SU-DHL-6 (cell line): ENCODE data around the gene TMEM94.

Experiments
- H2AFZ ChIP-seq: fragments of 200-600 bp; sonication (generic); 2 replicates; pipeline ENCODE4 v1.6.1; 2014; ENCODE audit warnings: low read depth, mild to moderate bottlenecking, moderate library complexity, mixed read lengths, antibody characterized with exemption, low read length; ENCODE audit not compliant: severe bottlenecking
- H3F3A ChIP-seq: fragments of 200-600 bp; shearing (Covaris generic); 2 replicates; pipeline ENCODE4 v1.6.0; 2016; ENCODE audit warnings: antibody characterized with exemption, mild to moderate bottlenecking; ENCODE audit not compliant: insufficient read depth
- H3K27ac ChIP-seq: fragments of 200-600 bp; sonication (generic); 2 replicates; pipeline ENCODE4 v1.5.1; 2016; ENCODE audit warnings: low read depth, mild to moderate bottlenecking, low read length, moderate library complexity, mixed read lengths
- H3K27me3 ChIP-seq: fragments of 200-600 bp; sonication (generic), shearing (Covaris generic); 2 replicates; pipeline ENCODE4 v1.6.0; 2014; ENCODE audit warnings: mild to moderate bottlenecking, low read length
- H3K36me3 ChIP-seq: fragments of 200-600 bp; sonication (generic); 2 replicates; pipeline ENCODE4 v1.6.1; 2014; ENCODE audit warnings: mild to moderate bottlenecking, low read length, mixed read lengths
- H3K4me2 ChIP-seq: fragments of 300-600, 200-600 bp; shearing (Covaris generic), sonication (generic); 2 replicates; pipeline ENCODE4 v1.6.0; 2014; ENCODE audit warnings: low read length, low read depth, mild to moderate bottlenecking; ENCODE audit not compliant: poor library complexity, severe bottlenecking
- H3K4me3 ChIP-seq: fragments of 200-600 bp; sonication (generic); 2 replicates; pipeline ENCODE4 v1.5.1; 2014; ENCODE audit warnings: antibody characterized with exemption, low read length, mild to moderate bottlenecking, mixed read lengths; ENCODE audit not compliant: insufficient read depth, poor library complexity, severe bottlenecking
- H3K79me2 ChIP-seq: fragments of 200-600 bp; sonication (generic); 2 replicates; pipeline ENCODE4 v1.6.1; 2014; ENCODE audit warnings: mild to moderate bottlenecking, low read length, moderate library complexity; ENCODE audit not compliant: insufficient read depth
- H3K9ac ChIP-seq: fragments of 200-600 bp; sonication (generic); 2 replicates; pipeline ENCODE4 v1.7.0; 2014; ENCODE audit warnings: mild to moderate bottlenecking, low read length
- H3K9me2 ChIP-seq: fragments of 200-600 bp; sonication (generic); replicated peaks from 2 replicates; pipeline ENCODE4 v1.6.1; 2014; ENCODE audit warnings: low read length; ENCODE audit not compliant: insufficient read depth
- H3K9me3 ChIP-seq: fragments of 200-600 bp; sonication (generic); 2 replicates; pipeline ENCODE4 v1.6.1; 2014; ENCODE audit warnings: low read length, mixed read lengths; ENCODE audit not compliant: insufficient read depth
- H4K20me1 ChIP-seq: fragments of 200-600 bp; sonication (generic); 2 replicates; pipeline ENCODE4 v1.6.1; 2014; ENCODE audit warnings: low read depth, mild to moderate bottlenecking, antibody characterized with exemption, low read length, moderate library complexity, mixed read lengths
- CTCF ChIP-seq: fragments of 200-600 bp; sonication (generic); IDR thresholded peaks from one replicate; pipeline ENCODE4 v1.5.1; 2017; ENCODE audit warnings: antibody characterized with exemption, mild to moderate bottlenecking, low read length, moderate library complexity; ENCODE audit not compliant: insufficient read depth, poor library complexity, severe bottlenecking
- EZH2phosphoT487 ChIP-seq: fragments of 200-600 bp; sonication (generic), shearing (Covaris generic); conservative IDR thresholded peaks from 2 replicates; pipeline ENCODE4 v1.6.1; 2018; ENCODE audit warnings: mild to moderate bottlenecking, antibody characterized with exemption, low read length, moderate library complexity, mixed read lengths

Gene TMEM94

DNA sequence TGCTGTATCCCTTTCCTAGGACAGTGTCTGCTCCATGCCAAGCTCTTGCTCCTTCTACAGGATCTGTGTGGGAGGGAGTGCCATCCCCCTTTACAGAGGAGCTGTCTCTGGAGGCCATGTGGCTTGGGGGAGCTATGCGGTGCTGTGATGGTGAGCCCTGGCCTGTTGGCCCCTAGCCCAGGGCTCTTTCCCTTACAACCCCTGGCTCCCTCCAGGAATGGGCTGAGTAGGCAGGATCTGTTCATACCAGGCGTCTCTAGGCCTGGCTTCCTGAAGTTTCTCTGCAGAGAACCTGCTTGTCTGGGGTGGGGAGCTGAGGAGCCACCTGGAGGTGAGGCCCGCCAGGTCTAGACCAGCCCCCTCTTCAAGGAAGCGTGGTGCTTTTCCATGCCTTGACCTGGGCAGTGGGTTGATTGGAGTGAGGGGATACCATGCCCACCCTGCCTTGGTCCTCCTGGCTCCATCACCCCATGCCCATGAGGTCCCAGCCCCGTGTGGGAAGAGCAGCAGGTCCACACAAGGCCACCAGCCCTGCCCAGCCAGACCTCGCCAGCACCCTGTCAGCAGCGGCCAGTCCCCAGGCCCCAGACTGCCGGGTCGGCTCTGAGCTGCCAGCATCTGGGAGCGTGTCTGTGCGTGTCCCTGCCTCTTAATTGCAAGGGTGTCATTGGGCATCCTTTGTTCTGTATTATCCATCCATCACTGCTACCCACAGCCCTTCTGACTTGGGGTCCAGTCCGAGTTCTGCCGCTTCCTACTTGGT lies 83.7 kb downstream of the TMEM94 start:
- Histone ChIP-seq H2AFZ (no peak overlapping the region), H3K79me2 (no peaks in the 10 kb centered on the region), H3K9me3 (no peaks in the 10 kb centered on the region), H3K9me2 (no peaks in the 10 kb centered on the region), H3K4me3 (no peak overlapping the region), H3K36me3 (no peaks in the 10 kb centered on the region), H3K9ac (no peak overlapping the region), H3K4me2 (no peak overlapping the region), H3K27ac (no peak overlapping the region), H3F3A (no peaks in the 10 kb centered on the region), H3K27me3 (no peaks in the 10 kb centered on the region), H4K20me1 (no peaks in the 10 kb centered on the region)
- TF ChIP-seq CTCF (no peak), EZH2phosphoT487 (no peak)

- Histone ChIP-seq H3K4me2 (no peak overlapping the region), H3K27me3 (no peaks in the 10 kb centered on the region), H4K20me1 (no peaks in the 10 kb centered on the region), H3K9me2 (no peaks in the 10 kb centered on the region), H3K4me3 (no peak overlapping the region), H3K27ac (no peak overlapping the region), H3K9ac (no peak overlapping the region), H3F3A (no peaks in the 10 kb centered on the region), H2AFZ (no peak overlapping the region), H3K79me2 (no peaks in the 10 kb centered on the region), H3K36me3 (no peaks in the 10 kb centered on the region), H3K9me3 (no peaks in the 10 kb centered on the region)
- TF ChIP-seq EZH2phosphoT487 = no peak
Measured at GRCh38 chr17:75540923-75541503, 84.6 kb downstream of the TMEM94 start.

- Histone ChIP-seq H3F3A (no peaks in the 10 kb centered on the region), H4K20me1 (no peaks in the 10 kb centered on the region), H3K9me3 (no peaks in the 10 kb centered on the region), H3K4me2 (no peak overlapping the region), H3K27me3 (no peaks in the 10 kb centered on the region), H3K9me2 (no peaks in the 10 kb centered on the region), H3K36me3 (no peaks in the 10 kb centered on the region), H3K9ac (no peak overlapping the region), H2AFZ (no peak overlapping the region), H3K27ac (no peak overlapping the region), H3K4me3 (no peak overlapping the region), H3K79me2 (no peaks in the 10 kb centered on the region)
- no peak for TF ChIP-seq EZH2phosphoT487
- TF ChIP-seq CTCF = no peak
Measured at GRCh38 chr17:75542229-75542628, 85.8 kb downstream of the TMEM94 start.

- Histone ChIP-seq H3K4me2 (no peak overlapping the region), H3K27ac (no peak overlapping the region), H3F3A (no peaks in the 10 kb centered on the region), H3K79me2 (no peaks in the 10 kb centered on the region), H2AFZ (no peak overlapping the region), H3K27me3 (no peaks in the 10 kb centered on the region), H3K36me3 (no peaks in the 10 kb centered on the region), H4K20me1 (no peaks in the 10 kb centered on the region), H3K9me2 (no peaks in the 10 kb centered on the region), H3K9ac (no peak overlapping the region), H3K9me3 (no peaks in the 10 kb centered on the region), H3K4me3 (no peak overlapping the region)
- no peak for TF ChIP-seq CTCF
- no peak for TF ChIP-seq EZH2phosphoT487
Measured at GRCh38 chr17:75542728-75543336, 86.4 kb downstream of the TMEM94 start.
